Right lobe of liver (tissue), 6 donors: Measurements from ENCODE around the gene PRPF19. TPM values are rescaled to one million over a fixed set of nuclear protein-coding genes. Genes with fewer than 3 reads are reported as not detected.

ENCODE experiments used
- ATAC-seq, 4 donors: fragments of 200-7000 bp; cut with Tn5 transposase; one replicate each; pipeline ENCODE4 v1.9.1; 2020; ENCODE audit warnings: mild to moderate bottlenecking in 4 of 4, moderate library complexity in 4 of 4
- DNase-seq, 3 donors: peaks; one replicate each; pipeline ENCODE4 v3.0.0-alpha.2; 2020
- H3K27ac ChIP-seq, 3 donors: fragments of 200-600 bp; one replicate each; pipeline ENCODE4 v1.8.0; 2022
- H3K27me3 ChIP-seq, 2 donors: fragments of 200-600 bp; one replicate each; pipeline ENCODE4 v1.8.0; 2022
- H3K36me3 ChIP-seq, 4 donors: fragments of 200-600 bp; sonication (generic) in 1 of 4; one replicate each; pipeline versions ENCODE4 v1.5.1 to v1.8.0; 2017 to 2022; ENCODE audit warnings: control low read depth in 1 of 4
- H3K4me1 ChIP-seq, 4 donors: fragments of 200-600 bp; sonication (generic) in 1 of 4; one replicate each; pipeline versions ENCODE4 v1.5.1 to v1.8.0; 2017 to 2022; ENCODE audit warnings: control low read depth in 1 of 4
- H3K4me3 ChIP-seq, 3 donors: fragments of 200-600 bp; one replicate each; pipeline ENCODE4 v1.8.0; 2022
- H3K9me3 ChIP-seq, 4 donors: fragments of 200-600 bp; sonication (generic) in 1 of 4; one replicate each; pipeline versions ENCODE4 v1.5.1 to v1.8.0; 2017 to 2022; ENCODE audit warnings: control low read depth in 1 of 4
- CTCF ChIP-seq, 4 donors: fragments of 200-600 bp in 3 of 4; fragments of 450-650 bp in 1 of 4; IDR thresholded peaks; one replicate each; pipeline versions ENCODE4 v1.5.1 to v1.8.0; 2016 to 2022; ENCODE audit warnings: antibody characterized with exemption in 4 of 4, mild to moderate bottlenecking in 2 of 4
- POLR2A ChIP-seq: fragments of 450-650 bp; IDR thresholded peaks from one replicate; pipeline ENCODE4 v1.6.1; 2017; ENCODE audit warnings: antibody characterized with exemption, mild to moderate bottlenecking
- WGBS: methylation state at CpG from one replicate; pipeline ENCODE4 v1.1.6; 2018; ENCODE audit warnings: low coverage, low lambda C conversion rate; ENCODE audit not compliant: insufficient coverage; ENCODE audit errors: missing lambda C conversion rate; 5-methylcytosine and 5-hydroxymethylcytosine counted together
- intact Hi-C, 2 donors: fragments of 100-400 bp; cut with DNase I; formaldehyde crosslinking; loops; one replicate each; pipeline versions ENCODE4 v1.11.2 to v1.14.1; 2022
- total RNA-seq, 6 experiments: library from RNA; depleted of rRNA in 2 of 6; stranded (reverse); fragments of >200 nt in 2 of 6; fragmentation: NEBNext Ultra II Directional in 3 of 6; extraction: Animal tissue kit (Norgen Biotek cat#: 25700) in 3 of 6; gene quantifications; one replicate each; pipeline versions ENCODE4 v1.1.0 to v1.2.4, GENCODE V29; 2016 to 2023
- donor health status: DM: no; HTN: yes; CAD: no.
- donor health status: DM: no; HTN: no; CAD: no.
- donor health status: DM: no; HTN: no; CAD: no.
- donor health status: DM: no; HTN: yes; CAD: no.
- donor health status: DM: no; HTN: yes; CAD: no.

Gene PRPF19
- total RNA-seq, 6 experiments from 2014 or later = 45.5 to 82.6 (median 48.3) TPM

- H3K4me1 ChIP-seq = peaks cover 0 to 5% (median 0%) of the 10 kb centered on the region in 4 donors
- 48% methylated on average over 7 of the region's 8 CpGs for WGBS
- H3K9me3 ChIP-seq = no peaks in the 10 kb centered on the region
- ATAC-seq (no peak), DNase-seq (no peak)
- no peak for TF ChIP-seq POLR2A
- no peak for TF ChIP-seq CTCF (IDR thresholded peaks at IDR 0.05)
- H3K4me3 ChIP-seq = no peak overlapping the region
- no peaks in the 10 kb centered on the region for H3K27me3 ChIP-seq
- H3K27ac ChIP-seq = no peak overlapping the region
- intact Hi-C loops = no loop called here
- H3K36me3 ChIP-seq = no peaks in the 10 kb centered on the region
Measured at GRCh38 chr11:60854847-60855725, 51.3 kb downstream of the PRPF19 start.

DNA sequence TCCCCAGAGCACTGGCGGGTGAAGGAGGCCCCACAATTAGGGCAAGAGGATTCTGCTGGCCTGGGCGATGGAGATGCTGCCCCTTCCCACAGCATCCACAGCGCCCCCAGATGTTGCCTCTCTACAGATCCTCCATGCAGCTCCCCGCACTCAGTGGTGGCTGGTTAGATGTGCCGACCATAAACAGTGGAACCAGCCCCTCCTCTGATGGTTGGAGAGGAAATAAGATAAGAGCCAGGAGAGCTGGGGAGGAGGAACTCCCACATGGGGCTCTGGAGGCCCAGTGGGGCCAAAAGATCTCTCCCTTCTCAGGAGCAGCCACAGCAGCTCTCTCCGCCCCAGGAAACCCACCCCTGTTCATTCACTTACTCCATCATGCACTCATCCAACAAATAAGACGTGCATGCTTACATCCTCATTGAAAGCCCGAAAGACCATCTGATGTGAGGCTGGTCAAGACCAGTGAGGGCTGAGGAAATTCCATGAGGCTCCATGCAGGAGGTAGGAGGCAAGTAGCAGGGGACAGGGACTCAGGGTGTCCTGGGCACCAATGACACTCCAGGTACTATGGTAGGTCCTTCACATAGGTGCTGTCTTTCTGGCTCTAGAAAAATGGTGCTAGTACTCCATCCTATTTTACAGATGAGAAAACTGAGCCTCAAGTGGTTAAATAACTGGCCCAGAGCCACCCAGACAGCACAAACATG is 52.1 kb downstream of the PRPF19 start:
- ATAC-seq = no peak
- peaks cover 0 to 3% (median 0%) of the 10 kb centered on the region in 4 donors for H3K36me3 ChIP-seq
- H3K27ac ChIP-seq = no peak overlapping the region
- 74% methylated on average over 3 of the region's 8 CpGs for WGBS
- TF ChIP-seq POLR2A (no peak), CTCF (IDR thresholded peaks at IDR 0.05) (no peak)
- intact Hi-C loops = no loop called here
- H3K9me3 ChIP-seq = no peaks in the 10 kb centered on the region
- no peak overlapping the region for H3K4me3 ChIP-seq
- H3K4me1 ChIP-seq = peaks cover 0 to 5% (median 0%) of the 10 kb centered on the region in 4 donors
- DNase-seq = no peak
- H3K27me3 ChIP-seq = no peaks in the 10 kb centered on the region

GRCh38 chr11:60852982-60853950 is 53.1 kb downstream of the PRPF19 start:
- ATAC-seq = no peak
- Histone ChIP-seq H3K27me3 (no peaks in the 10 kb centered on the region), H3K36me3 (peaks cover 0 to 3% (median 0%) of the 10 kb centered on the region in 4 donors), H3K4me1 (peaks cover 0 to 5% (median 0%) of the 10 kb centered on the region in 4 donors), H3K9me3 (no peaks in the 10 kb centered on the region), H3K4me3 (peak overlapping the region in 2 of 3 donors; percentile 51 to 61), H3K27ac (no peak overlapping the region)
- no peak for TF ChIP-seq CTCF (IDR thresholded peaks at IDR 0.05)
- no peak for TF ChIP-seq POLR2A
- 94% methylated on average over 11 of the region's 68 CpGs for WGBS
- no peak for DNase-seq
- intact Hi-C loops = no loop called here
